ENCODE results near the gene OARD1.

Gene OARD1

GRCh38 chr6:41059556-41059955, 12.6 kb downstream of the OARD1 start:
- H3K9me3 ChIP-seq (ENCODE audit: control insufficient read depth, insufficient read depth, low read depth, low read length): no peaks in the 10 kb centered on the region
- H3K4me1 ChIP-seq (ENCODE audit: control insufficient read depth, insufficient read depth, low read length): no peaks in the 10 kb centered on the region
- CTCF ChIA-PET: interaction anchor here (0.9 to 3.7 kb wide), 6 partner anchors 10 to 149 kb away, joined by 3 to 25 read pairs (median 4); partner anchors contain the start of gene UNC5CL
- no peak overlapping the region for H3K27ac ChIP-seq (ENCODE audit: extremely low read depth, low read depth, low read length)
- H3K36me3 ChIP-seq (ENCODE audit: control insufficient read depth in 2 of 2, insufficient read depth in 1 of 2, low read length in 2 of 2): peaks cover 0 to 14% of the 10 kb centered on the region in 2 experiments; a peak in 1 of 3 replicates
- H3K4me3 ChIP-seq (ENCODE audit: low read depth, low read length): no peak overlapping the region
- TF ChIP-seq ZNF202 (tag by site-specific recombination; IDR thresholded peaks at IDR 0.05; ENCODE audit: borderline replicate concordance) (no peak), ZNF792 (tag by site-specific recombination; IDR thresholded peaks at IDR 0.05) (no peak), ZFP41 (tag by site-specific recombination; IDR thresholded peaks at IDR 0.05; ENCODE audit: borderline replicate concordance) (no peak), ZBTB17 (tag by site-specific recombination; IDR thresholded peaks at IDR 0.05) (no peak), ZNF704 (tag by site-specific recombination; IDR thresholded peaks at IDR 0.05) (no peak), TRIM28 (IDR thresholded peaks at IDR 0.05; ENCODE audit: borderline replicate concordance, low read length) (no peak), ZNF544 (tag by site-specific recombination; IDR thresholded peaks at IDR 0.05) (no peak), ZNF10 (tag by site-specific recombination; IDR thresholded peaks at IDR 0.05) (no peak), HOXD13 (CRISPR knock-in tag; IDR thresholded peaks at IDR 0.05; ENCODE audit: borderline replicate concordance) (no peak), ZNF488 (tag by site-specific recombination; IDR thresholded peaks at IDR 0.05) (no peak), ZBTB8A (tag by site-specific recombination; IDR thresholded peaks at IDR 0.05) (no peak), GLIS2 (tag by site-specific recombination; IDR thresholded peaks at IDR 0.05) (no peak), ZNF768 (tag by site-specific recombination; IDR thresholded peaks at IDR 0.05) (no peak), ZNF514 (tag by site-specific recombination; IDR thresholded peaks at IDR 0.05) (no peak), ZNF324 (tag by site-specific recombination; IDR thresholded peaks at IDR 0.05) (no peak), ZNF658 (tag by site-specific recombination; IDR thresholded peaks at IDR 0.05) (no peak), ZFP69B (tag by site-specific recombination; IDR thresholded peaks at IDR 0.05) (no peak)
- POLR2A ChIA-PET: no interaction called here

GRCh38 chr6:41058783-41059181, 13.4 kb downstream of the OARD1 start:
- H3K4me1 ChIP-seq (ENCODE audit: control insufficient read depth, insufficient read depth, low read length): no peaks in the 10 kb centered on the region
- no peak overlapping the region for H3K27ac ChIP-seq (ENCODE audit: extremely low read depth, low read depth, low read length)
- CTCF ChIA-PET: interaction anchor here (0.7 to 3.7 kb wide), 4 partner anchors 11 to 501 kb away, joined by 3 to 25 read pairs (median 6); partner anchors contain the start of gene UNC5CL
- no peak overlapping the region for H3K4me3 ChIP-seq (ENCODE audit: low read depth, low read length)
- peaks cover 0 to 7% of the 10 kb centered on the region in 2 experiments; a peak in 1 of 3 replicates for H3K36me3 ChIP-seq (ENCODE audit: control insufficient read depth in 2 of 2, insufficient read depth in 1 of 2, low read length in 2 of 2)
- TF ChIP-seq ZNF571 (tag by site-specific recombination; IDR thresholded peaks at IDR 0.05): no peak
- no peak for TF ChIP-seq ZNF169 (tag by site-specific recombination; IDR thresholded peaks at IDR 0.05)
- no peak for TF ChIP-seq GFI1B (tag by site-specific recombination; IDR thresholded peaks at IDR 0.05)
- TF ChIP-seq ZNF530 (tag by site-specific recombination; IDR thresholded peaks at IDR 0.05; ENCODE audit: low read depth): no peak
- TF ChIP-seq ZNF202 (tag by site-specific recombination; IDR thresholded peaks at IDR 0.05; ENCODE audit: borderline replicate concordance): no peak
- TF ChIP-seq ZNF501 (tag by site-specific recombination; IDR thresholded peaks at IDR 0.05): no peak
- TF ChIP-seq REST (tag by site-specific recombination; IDR thresholded peaks at IDR 0.05): no peak
- no peak for TF ChIP-seq ZNF596 (tag by site-specific recombination; IDR thresholded peaks at IDR 0.05)
- TF ChIP-seq ZNF223 (tag by site-specific recombination; IDR thresholded peaks at IDR 0.05): no peak
- no peak for TF ChIP-seq ZNF473 (tag by site-specific recombination; IDR thresholded peaks at IDR 0.05)
- no peak for TF ChIP-seq ZNF324 (tag by site-specific recombination; IDR thresholded peaks at IDR 0.05)
- no peak for TF ChIP-seq ZNF416 (tag by site-specific recombination; IDR thresholded peaks at IDR 0.05)
- no peak for TF ChIP-seq ZNF133 (tag by site-specific recombination; IDR thresholded peaks at IDR 0.05)
- no peak for TF ChIP-seq ZNF529 (tag by site-specific recombination; IDR thresholded peaks at IDR 0.05; ENCODE audit: insufficient replicate concordance)
- H3K9me3 ChIP-seq (ENCODE audit: control insufficient read depth, insufficient read depth, low read depth, low read length): no peaks in the 10 kb centered on the region
- POLR2A ChIA-PET: interaction anchor here (0.7 kb wide), 1 partner anchor 10 kb away, joined by 3 read pairs; no protein-coding TSS in a partner anchor

Data from HEK293 (cell line).